Subcutaneous preadipocyte (primary cell): Measurements from ENCODE around the gene SLC16A4. TPM values are rescaled to one million over a fixed set of nuclear protein-coding genes. Genes with fewer than 3 reads are reported as not detected.

Experiments
- total RNA-seq: library from RNA; depleted of rRNA; stranded (reverse); fragments of >200 nt; gene quantifications from 2 replicates; pipeline ENCODE4 v1.2.3, GENCODE V29; 2012

Gene SLC16A4
- total RNA-seq, result 6.3 and 11.0 TPM in 2 replicates

DNA sequence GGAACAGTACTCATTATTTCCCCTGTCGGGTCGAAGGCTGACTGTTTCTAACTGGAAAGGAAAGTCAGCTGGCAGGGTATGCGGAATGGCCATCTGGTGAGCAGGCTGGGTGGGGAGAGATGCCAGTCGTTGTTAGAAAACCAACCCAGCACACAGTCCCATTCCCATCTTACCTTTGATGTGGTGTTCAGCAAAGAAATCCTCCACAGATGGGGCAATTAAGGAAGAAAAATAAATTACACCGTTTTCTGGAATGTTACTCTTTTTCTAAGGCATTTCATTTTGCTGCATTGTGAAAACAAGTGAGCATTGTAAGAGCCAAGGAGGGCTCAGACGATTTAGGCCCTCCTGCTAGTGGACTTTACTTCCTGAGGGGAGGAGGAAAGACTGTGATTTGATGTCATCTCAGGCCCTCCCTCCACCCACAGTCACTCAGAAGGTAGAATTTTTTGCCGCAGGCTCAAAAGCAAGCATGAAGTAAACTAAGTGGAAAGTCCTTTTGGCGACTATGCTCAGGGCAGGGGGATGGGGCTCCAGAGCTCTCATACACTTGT is at the start of gene SLC16A4:
TSS of gene SLC16A4 (minus strand) at position 335 of the 554 bp plus-strand sequence. CDS start 1,703 bp downstream, outside the sequence.

DNA sequence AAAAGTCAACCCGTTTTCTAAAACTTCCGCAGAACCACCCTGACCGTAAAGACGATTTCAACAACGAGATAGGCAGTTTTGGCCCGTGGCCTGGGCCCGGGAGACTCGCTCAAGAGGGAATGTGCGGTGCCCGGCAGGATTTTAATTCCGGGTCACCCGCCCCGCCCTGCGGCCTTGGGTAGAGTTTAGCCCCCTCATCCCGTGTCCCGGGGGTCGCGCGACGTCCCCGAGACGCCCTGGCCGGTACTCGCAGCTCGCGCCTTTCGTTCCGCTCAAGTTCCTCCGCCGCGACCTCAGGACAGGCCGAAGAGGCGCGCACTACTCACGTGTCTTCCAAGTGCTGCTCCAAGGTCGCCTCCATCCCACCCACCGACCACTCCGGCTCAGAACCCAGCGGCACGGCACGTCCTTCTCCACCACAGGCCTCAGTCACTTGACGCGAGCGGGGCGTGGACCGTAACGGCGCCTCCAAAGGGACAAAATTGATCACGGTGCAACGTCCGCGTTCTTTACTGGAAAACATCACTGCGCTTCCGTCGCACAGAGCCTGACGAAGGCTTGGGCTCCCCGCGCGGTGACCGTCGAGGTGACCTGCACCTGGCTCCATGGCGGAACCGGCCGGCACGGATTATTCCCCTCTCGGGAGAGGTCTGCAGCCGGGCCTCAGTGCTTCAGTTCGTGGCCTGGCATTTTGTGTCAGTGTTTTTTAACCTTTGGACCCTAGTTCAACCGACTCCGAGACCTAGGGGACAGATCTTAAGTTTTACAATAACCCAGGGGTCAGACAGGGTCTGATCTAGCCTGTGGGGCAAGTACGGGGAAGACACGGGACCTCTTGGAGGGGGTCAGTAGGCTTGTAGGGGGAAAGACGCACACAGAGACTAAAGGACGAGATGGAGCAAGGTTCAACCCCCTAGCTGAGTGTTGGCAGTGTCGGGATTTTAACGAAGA is 16.7 kb upstream of the SLC16A4 start, which contains the start of gene LAMTOR5:
TSS of gene LAMTOR5 (minus strand) at position 435 of the 951 bp plus-strand sequence. CDS start at position 361, 74 bp downstream.

DNA sequence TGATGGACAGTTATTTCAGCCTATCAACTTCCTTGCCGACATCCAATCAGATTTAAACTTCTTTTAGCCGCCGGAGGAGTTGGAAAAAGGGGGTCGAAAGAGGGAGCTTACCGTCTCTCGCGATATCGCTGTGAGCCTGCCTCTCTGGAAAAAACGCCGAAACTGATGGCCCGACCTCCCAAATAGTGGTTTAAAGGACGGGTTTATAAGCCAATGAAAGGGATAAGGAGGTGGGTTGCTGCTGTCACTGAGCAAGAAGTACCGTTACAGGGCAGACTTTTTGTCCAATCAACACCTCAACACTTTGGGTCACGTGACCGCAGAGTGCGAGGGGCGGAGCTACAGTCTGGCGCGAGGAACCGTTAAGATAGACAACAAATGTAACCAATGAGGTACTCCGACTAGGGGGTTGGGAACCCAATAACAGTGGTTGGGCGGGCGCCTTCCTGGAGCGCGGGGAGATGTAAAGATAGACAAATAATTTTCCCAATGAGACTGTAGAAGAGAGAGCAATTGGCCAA is 51.9 kb downstream of the SLC16A4 start, which contains the start of gene RBM15:
TSS of gene RBM15 (plus strand) at position 492 of the 521 bp plus-strand sequence. CDS start at position 521, 29 bp downstream.

Other genes starting within 250 kb of the SLC16A4 start
- gene SLC6A17, start 240.5 kb downstream of the SLC16A4 start, total RNA-seq, result under 0.01 and 0.20 TPM in 2 replicates
- gene KCNC4, start 180.7 kb downstream of the SLC16A4 start, total RNA-seq, result 1.1 and 1.4 TPM in 2 replicates
- 30.9 and 56.7 TPM in 2 replicates for gene RBM15, start 51.6 kb downstream of the SLC16A4 start, total RNA-seq
- gene LAMTOR5, start 16.7 kb upstream of the SLC16A4 start, total RNA-seq, result 39.1 and 41.9 TPM in 2 replicates
- not detected in 2 replicates for gene PROK1, start 60.1 kb upstream of the SLC16A4 start, total RNA-seq
- gene KCNA10, start 128.1 kb upstream of the SLC16A4 start, total RNA-seq, result not detected in 2 replicates
- not detected in 2 replicates for gene KCNA2, start 215.3 kb upstream of the SLC16A4 start, total RNA-seq